Vagina (tissue), 2 donors: ENCODE results near the gene IL19. TPM values are rescaled to one million over a fixed set of nuclear protein-coding genes. Genes with fewer than 3 reads are reported as not detected.

ENCODE experiments used
- DNase-seq, 2 donors: peaks; one replicate each; pipeline ENCODE4 v3.0.0-alpha.2; 2017; ENCODE audit errors: extremely low spot score in 2 of 2
- H3K27ac ChIP-seq: fragments of 200-600 bp; sonication (generic); one replicate; pipeline ENCODE4 v1.5.1; 2019
- H3K27me3 ChIP-seq: fragments of 200-600 bp; sonication (generic); one replicate; pipeline ENCODE4 v1.5.1; 2019
- H3K36me3 ChIP-seq, 2 donors: fragments of 200-600 bp; sonication (generic); one replicate each; pipeline ENCODE4 v1.5.1; 2017 to 2019
- H3K4me1 ChIP-seq: fragments of 200-600 bp; sonication (generic); one replicate; pipeline ENCODE4 v1.5.1; 2019
- H3K4me3 ChIP-seq, 2 donors: fragments of 200-600 bp; sonication (generic); 1 replicate in 1 of 2; 2 replicates in 1 of 2; pipeline ENCODE4 v1.5.1; 2016 to 2019
- H3K9me3 ChIP-seq: fragments of 200-600 bp; sonication (generic); one replicate; pipeline ENCODE4 v1.5.1; 2019
- POLR2A ChIP-seq, 2 donors: fragments of 450-650 bp; IDR thresholded peaks; one replicate each; pipeline ENCODE4 v1.6.1; 2017; ENCODE audit warnings: antibody characterized with exemption in 2 of 2, mild to moderate bottlenecking in 2 of 2, moderate library complexity in 2 of 2
- POLR2AphosphoS5 ChIP-seq, 2 donors: sonication (generic); formaldehyde crosslinking; IDR thresholded peaks; one replicate each; pipeline ENCODE4 v1.9.0; 2017; ENCODE audit warnings: antibody characterized with exemption in 2 of 2, mild to moderate bottlenecking in 2 of 2, low read depth in 1 of 2; ENCODE audit not compliant: insufficient read depth in 1 of 2
- intact Hi-C: fragments of 100-400 bp; cut with DNase I; formaldehyde crosslinking; loops from one replicate; pipeline ENCODE4 v1.15.1; 2023
- total RNA-seq: library from RNA; depleted of rRNA; stranded (reverse); fragments of >200 nt; gene quantifications from one replicate; pipeline ENCODE4 v1.2.3, GENCODE V29; 2016
- TF ChIP-seq, protein P1 (sequence below), 3 experiments: fragments of 450-650 bp in 2 of 3; fragments of 200-600 bp in 1 of 3; sonication (generic) in 1 of 3; IDR thresholded peaks; one replicate each; pipeline ENCODE4 v1.5.1; 2017 to 2019; ENCODE audit warnings: antibody characterized with exemption in 3 of 3, mild to moderate bottlenecking in 2 of 3, moderate library complexity in 2 of 3

IL19 gene
- total RNA-seq, 1 donor from 2014 or later = not detected

DNA sequence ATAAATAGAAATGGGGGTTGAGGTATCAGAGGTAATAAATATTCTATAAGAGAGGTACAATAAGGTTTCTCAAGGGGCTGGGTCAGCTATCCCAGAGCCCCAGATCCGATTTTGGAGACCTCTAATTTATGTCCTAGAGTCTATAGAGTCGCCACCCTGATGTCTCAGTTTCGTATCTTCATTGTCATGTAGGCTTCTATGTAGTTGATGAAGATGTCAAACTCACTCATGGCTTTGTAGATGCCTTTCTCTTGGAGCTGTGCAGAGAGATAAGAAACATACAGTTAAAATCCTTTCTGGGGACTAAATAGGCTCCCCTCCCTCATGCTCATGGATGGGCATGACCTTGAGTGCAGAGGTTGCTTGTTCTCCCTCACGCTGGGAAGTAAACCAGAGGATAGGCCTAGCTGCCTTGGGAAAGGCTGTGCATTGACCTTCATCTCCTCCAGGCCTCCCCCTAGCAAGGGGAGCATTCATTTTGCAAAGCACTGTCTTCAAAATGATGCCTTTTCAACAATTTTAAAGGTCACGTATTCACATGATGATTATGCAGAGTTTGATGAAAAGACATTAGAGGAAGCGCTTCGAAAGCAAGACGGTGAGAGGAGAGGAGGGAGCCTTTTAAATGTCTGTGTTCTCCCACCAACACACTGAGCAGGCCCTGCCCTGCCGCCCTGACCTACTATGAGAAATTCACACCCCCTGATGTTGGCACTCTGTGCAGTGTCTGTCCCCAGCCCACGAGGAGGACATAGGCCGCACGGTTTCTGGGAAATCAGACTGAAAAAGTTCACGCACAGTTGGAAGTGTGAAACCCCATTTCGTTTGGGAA, 1.9 kb upstream of the IL19 start:
- H3K9me3 ChIP-seq = no peaks in the 10 kb centered on the region
- no peaks in the 10 kb centered on the region for H3K4me1 ChIP-seq
- H3K36me3 ChIP-seq = no peaks in the 10 kb centered on the region
- no peaks in the 10 kb centered on the region for H3K27me3 ChIP-seq
- no peak overlapping the region for H3K4me3 ChIP-seq
- TF ChIP-seq, protein P1, sequence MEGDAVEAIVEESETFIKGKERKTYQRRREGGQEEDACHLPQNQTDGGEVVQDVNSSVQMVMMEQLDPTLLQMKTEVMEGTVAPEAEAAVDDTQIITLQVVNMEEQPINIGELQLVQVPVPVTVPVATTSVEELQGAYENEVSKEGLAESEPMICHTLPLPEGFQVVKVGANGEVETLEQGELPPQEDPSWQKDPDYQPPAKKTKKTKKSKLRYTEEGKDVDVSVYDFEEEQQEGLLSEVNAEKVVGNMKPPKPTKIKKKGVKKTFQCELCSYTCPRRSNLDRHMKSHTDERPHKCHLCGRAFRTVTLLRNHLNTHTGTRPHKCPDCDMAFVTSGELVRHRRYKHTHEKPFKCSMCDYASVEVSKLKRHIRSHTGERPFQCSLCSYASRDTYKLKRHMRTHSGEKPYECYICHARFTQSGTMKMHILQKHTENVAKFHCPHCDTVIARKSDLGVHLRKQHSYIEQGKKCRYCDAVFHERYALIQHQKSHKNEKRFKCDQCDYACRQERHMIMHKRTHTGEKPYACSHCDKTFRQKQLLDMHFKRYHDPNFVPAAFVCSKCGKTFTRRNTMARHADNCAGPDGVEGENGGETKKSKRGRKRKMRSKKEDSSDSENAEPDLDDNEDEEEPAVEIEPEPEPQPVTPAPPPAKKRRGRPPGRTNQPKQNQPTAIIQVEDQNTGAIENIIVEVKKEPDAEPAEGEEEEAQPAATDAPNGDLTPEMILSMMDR (IDR thresholded peaks at IDR 0.05) = no peak
- no peak for TF ChIP-seq POLR2A (IDR thresholded peaks at IDR 0.05)
- no peak for TF ChIP-seq POLR2AphosphoS5 (IDR thresholded peaks at IDR 0.05; ENCODE audit: insufficient read depth in 1 of 2, low read depth in 1 of 2)
- DNase-seq = no peak
- intact Hi-C loops = no loop called here
- no peak overlapping the region for H3K27ac ChIP-seq

DNA sequence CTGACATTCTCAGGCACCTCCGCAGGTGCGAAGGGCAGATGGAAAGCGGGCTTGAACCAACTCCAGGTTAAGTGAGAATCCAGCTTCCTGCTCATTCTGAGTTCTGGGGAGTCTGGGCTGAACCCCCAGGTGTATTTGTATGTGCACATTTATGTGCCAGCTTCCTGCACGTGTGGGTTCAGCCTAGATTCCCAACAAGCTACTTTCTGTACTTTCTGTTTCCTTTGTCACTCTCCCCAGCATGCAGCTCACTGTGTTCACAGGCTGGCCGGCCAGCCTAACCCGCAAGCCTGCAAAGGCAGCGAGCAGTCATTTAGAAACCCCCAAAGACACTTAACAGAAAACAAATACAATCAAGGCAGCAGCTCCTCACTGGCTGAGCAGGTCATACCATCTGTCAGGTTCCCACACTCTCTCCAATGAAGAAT, 1.3 kb upstream of the IL19 start:
- no peak for DNase-seq
- no peak for TF ChIP-seq POLR2A (IDR thresholded peaks at IDR 0.05)
- TF ChIP-seq POLR2AphosphoS5 (IDR thresholded peaks at IDR 0.05; ENCODE audit: insufficient read depth in 1 of 2, low read depth in 1 of 2) = no peak
- TF ChIP-seq, protein P1 (IDR thresholded peaks at IDR 0.05) = no peak
- Histone ChIP-seq H3K4me1 (peaks cover 3% of the 10 kb centered on the region), H3K36me3 (no peaks in the 10 kb centered on the region), H3K9me3 (no peaks in the 10 kb centered on the region), H3K4me3 (peak overlapping the region in 1 of 2 donors; percentile 18), H3K27ac (no peak overlapping the region), H3K27me3 (no peaks in the 10 kb centered on the region)
- intact Hi-C loops = no loop called here

DNA sequence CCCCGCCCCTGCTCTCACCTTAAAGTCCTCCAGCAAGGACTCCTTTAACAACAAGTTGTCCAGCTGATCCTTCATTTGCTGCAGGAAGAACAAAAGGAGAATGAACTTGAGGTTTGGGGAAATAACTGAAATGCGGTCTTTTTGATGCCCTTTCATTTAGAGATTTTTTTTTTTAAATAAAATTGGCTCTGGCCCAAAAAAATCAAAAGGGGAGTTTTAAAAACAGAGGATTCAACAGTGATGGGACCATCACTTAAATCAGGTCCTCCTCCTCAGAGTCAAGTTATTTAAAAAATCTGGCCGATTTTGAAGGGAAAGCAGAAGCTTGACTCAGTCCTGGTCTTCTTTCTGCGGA, 742 bp downstream of the IL19 start:
- intact Hi-C loops = no loop called here
- Histone ChIP-seq H3K27me3 (no peaks in the 10 kb centered on the region), H3K9me3 (no peaks in the 10 kb centered on the region), H3K4me3 (no peak overlapping the region), H3K36me3 (no peaks in the 10 kb centered on the region), H3K4me1 (peaks cover 8% of the 10 kb centered on the region), H3K27ac (no peak overlapping the region)
- TF ChIP-seq, protein P1 (IDR thresholded peaks at IDR 0.05) = no peak
- TF ChIP-seq POLR2AphosphoS5 (IDR thresholded peaks at IDR 0.05; ENCODE audit: insufficient read depth in 1 of 2, low read depth in 1 of 2) (no peak), POLR2A (IDR thresholded peaks at IDR 0.05) (no peak)
- no peak for DNase-seq

DNA sequence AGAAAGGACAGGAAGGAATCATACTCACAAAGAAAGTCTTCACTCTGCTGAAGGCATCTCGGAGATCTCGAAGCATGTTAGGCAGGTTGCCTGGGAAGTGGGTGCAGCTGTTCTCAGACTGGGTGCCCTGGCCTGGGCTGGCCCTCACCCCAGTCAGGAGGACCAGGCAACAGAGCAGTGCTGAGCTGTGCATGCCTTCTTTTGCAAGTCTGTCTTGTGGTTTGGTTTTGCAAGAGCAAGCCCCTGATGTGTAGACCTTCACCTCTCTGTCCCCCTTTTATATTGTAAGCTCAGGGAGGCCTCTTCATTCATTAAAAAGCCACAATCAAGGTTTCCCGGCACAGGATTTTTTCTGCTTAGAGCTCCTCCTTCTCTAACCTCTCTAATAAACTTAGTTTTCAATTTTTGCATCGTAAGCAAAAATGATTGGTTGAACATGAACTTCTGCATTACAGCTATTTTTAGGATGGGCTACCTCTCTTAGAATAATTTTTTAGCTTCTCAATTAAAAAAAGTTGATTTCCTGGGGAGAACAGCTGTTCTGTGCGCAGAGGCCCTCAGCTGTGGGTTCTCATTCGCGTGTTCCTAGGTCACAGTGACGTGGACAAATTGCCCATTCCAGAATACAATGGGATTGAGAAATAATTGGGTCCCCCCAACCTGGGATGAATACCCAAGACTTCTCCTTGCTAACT, 1.8 kb downstream of the IL19 start, which contains the start of gene IL10:
TSS of gene IL10 (minus strand) at position 252 of the 695 bp plus-strand sequence. CDS start at position 193, 59 bp downstream.
- Histone ChIP-seq H3K9me3 (no peaks in the 10 kb centered on the region), H3K4me1 (peaks cover 8% of the 10 kb centered on the region), H3K27me3 (no peaks in the 10 kb centered on the region), H3K4me3 (no peak within 1 kb of the TSS), H3K27ac (no peak within 1 kb of the TSS), H3K36me3 (no peaks in the 10 kb centered on the region)
- DNase-seq = no peak
- TF ChIP-seq POLR2A (IDR thresholded peaks at IDR 0.05) (no peak), POLR2AphosphoS5 (IDR thresholded peaks at IDR 0.05; ENCODE audit: insufficient read depth in 1 of 2, low read depth in 1 of 2) (no peak)
- TF ChIP-seq, protein P1 (IDR thresholded peaks at IDR 0.05) = no peak
- intact Hi-C loops = no loop called here
